ENCODE data around the gene SLC38A10.
A peak's percentile ranks its signal among the peaks of the same experiment; 100 is the strongest.
"Not testable (repeated sequence)": the region's sequence is repeated elsewhere in the genome, so short reads cannot be mapped to it uniquely, and the experiment has no call there.

SLC38A10 gene

DNA sequence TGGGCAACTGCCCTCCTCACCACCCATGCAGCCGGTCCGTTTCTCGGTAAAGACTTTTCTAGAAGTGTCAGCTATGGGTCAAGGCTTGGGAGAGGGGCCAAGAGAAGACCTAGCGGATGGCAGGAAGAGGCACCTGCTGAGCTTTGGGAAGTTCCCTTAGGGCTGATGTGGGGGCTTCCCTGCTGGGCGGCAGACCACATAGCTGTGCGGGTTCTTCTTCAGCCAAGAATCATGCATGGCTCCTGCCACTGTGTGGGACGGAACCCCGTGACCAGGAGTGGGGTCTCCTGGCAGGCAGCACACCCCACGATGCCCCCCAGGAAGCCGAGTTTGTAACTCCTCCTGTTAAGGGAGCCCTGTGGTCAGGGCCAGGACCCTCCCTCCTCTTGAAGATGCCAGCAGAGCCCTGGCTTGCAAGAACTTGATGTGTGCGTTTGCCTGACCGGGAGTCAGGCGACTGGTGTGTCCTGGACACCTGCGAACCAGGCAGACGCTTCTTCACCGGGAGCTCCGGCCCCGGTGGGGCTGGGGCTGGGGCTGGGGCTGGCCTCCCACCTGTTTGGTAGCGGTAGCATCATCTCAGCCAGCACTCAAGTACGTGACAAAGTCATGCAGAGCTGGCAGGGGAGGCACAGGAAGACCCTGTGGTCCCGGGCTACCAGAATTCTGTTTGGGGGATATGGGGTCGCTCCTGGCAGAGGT is 17.7 kb upstream of the SLC38A10 start:
- no peak for DNase-seq (ENCODE audit: low spot score)

DNA sequence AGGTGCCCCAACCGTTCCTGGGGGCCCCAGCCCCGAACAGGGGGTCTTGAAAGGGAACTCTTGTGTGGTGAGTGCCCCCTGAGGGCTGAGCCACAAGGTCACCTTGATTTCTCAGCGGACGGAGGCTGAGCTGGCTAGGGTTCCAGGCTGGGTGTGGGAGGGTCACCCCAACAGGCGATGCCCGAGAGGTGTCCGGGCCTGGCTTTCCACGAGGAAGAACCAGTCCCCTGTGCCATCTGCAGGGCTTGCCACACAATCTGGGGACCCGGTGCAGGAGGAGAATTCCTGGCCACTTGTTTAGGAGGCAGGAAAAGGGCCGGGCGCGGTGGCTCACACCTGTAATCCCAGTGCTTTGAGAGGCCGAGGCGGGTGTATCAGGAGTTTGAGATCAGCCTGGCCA is 16.8 kb upstream of the SLC38A10 start:
- DNase-seq (ENCODE audit: low spot score), result no peak

DNA sequence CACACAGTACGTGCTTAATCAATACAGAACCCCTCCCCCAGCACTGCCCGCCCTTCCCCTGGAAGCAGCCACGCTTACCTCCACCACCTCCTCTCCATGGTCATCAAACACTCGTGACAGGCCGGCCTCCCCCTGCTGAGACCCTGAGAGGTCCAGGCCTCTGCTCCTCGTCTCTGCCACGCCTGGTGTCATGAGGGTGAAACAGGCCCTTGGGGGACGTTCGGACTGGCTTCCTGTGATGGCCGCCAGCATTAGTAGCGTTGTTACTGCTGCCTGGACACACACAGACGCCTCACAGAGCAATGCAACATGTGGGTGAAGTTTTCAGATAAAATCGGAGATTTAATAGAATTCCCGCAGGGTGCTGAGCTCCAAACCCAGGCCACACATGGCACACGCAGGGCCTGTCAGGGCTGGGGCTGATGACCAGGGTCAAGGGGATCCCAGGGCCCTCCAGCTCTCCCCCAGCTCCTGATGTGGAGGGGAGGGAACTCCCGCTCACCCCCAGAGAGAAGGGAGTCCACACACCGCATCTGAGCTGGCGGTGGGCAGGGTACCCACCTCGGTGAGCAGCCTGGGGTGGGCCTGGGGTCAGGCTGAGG is 15.9 kb upstream of the SLC38A10 start:
- DNase-seq (ENCODE audit: low spot score), result no peak

DNA sequence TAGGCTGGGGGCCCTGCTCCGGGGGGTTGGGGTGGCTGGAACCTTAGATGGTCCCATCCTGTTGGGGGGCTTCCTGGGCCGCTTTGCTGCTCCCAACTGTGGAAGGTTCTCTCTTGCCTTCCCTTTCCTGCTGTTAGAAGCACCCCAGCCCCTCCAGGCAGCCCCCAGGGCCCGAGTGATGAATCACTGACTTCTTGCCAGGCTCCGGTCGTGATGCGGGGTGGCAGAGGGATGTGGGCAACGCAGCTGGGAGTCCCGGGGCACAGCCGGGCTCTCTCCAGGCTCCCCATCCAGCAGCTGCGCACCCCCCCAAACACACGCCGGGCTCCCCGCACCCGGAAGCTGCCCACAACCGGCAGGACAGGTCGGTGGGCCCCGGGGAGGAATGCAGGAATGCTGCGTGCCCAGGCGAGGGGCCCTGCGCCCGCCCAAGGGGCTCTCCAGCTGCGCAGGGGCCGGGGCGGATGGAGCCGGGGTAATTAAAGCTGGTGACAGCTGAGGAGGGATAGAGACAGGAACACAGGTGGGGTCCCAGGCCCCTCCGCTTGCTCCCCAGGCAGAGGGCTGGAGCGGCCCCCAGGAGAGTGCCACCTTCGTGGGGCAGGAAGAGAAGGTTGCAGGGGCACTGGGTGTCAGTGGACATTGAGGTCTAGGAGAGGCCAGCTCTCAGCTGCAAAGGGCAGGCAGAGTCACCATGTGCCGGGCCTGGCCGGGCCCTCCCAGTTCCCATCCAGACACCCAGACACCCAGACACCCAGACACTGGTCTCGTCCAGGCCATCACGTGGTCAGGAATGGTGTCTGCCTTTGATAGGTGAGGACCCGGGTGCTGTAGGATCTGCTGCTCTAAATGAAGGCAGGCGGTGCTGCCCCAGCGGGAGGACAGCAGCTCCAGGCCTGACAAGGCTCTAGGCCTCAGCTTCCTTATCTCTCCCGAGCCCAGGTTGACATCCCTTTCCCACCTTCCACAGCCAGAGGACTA is 15.0 kb upstream of the SLC38A10 start:
- no peak for DNase-seq (ENCODE audit: low spot score)

DNA sequence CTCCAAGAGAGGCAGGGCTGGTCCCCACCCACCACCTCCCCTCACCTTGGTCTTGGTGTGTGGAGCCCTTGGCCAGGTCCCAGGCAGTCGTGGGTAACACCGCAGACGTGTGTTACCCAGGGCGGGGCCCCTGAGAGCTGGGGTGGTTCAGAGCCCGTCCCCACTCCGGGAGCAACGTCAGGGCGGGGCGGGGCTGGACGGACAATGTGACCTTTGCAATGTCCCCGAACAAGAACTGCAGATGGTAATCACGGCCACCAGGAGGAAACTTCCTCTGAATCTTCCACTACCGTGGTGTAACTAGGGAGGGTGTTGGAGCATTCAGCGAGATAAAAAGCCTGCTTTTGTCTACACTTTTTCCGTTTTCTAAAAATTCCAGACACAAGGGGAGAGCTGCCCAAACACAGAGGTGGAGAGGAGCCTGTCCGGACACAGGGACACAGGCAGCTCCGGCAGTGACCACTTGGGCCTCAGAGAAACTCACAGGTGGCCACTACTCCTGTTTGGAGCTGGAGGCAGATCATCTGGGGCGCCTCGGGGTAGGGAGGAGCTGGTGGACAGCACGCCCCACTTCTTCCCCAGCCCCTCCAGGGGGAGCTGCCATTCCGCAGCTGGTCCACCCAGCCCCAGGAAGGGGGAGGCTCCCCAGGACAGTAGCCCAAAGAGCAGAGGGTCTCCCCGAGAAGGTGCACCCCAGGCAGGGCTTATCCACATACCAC is 14.2 kb upstream of the SLC38A10 start:
- peak; percentile 98 for DNase-seq (ENCODE audit: low spot score)

DNA sequence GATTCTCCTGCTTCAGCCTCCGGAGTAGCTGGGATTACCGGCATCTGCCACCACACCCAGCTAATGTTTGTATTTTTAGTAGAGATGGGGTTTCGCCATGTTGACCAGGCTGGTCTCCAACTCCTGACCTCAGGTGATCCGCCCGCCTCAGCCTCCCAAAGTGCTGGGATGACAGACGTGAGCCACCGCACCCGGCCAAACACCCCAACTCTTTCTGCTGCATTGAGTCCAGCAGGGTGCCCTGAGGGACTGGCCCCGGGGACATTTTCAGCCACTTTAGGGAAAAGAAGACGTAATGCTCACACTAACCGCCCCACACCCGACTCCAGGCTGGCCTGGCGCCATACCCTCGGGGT is 13.7 kb upstream of the SLC38A10 start:
- not testable (repeated sequence) for DNase-seq (ENCODE audit: low spot score)

DNA sequence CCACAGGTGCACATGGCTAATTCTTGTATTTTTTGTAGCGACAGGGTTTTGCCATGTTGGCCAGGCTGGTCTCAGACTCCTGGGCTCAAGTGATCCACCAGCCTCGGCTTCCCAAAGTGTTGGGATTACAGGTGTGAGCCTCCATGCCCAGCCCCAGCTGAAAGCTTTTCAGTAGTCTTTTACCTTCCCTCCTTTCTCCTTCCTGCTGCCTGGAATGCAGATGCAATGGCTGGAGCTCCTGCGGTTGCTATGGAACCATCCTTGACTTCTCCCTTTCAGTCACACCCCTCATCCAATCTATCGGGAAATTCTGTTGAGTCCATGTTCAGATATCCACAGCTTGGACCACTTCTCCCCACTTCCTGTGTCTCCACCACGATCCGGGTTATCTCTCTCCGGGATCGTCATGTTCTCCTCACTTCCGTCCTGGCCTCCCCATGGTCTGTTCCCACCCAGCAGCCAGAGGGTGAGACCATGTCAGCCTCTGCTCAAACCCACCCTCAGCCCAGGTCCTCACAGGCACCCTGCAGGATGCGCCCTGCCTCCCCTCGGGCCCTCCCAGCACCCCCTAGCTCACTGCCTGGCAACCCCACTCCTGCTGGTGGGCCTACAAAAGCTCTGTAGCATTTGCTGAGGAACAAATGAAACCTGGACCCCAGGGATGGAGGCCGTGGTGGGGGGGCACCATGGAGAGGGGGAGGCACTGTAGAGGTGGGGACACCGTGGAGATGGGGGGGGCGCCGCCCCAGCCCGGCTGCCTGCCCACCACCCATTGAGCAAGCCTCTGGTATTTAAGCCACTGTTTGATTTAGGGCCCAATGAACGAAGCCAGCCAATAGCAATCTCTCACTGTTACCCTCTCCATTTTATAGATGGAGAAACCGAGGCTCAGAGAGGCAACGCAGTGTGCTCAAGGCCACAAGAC is 12.8 kb upstream of the SLC38A10 start:
- DNase-seq (ENCODE audit: low spot score), result no peak

DNA sequence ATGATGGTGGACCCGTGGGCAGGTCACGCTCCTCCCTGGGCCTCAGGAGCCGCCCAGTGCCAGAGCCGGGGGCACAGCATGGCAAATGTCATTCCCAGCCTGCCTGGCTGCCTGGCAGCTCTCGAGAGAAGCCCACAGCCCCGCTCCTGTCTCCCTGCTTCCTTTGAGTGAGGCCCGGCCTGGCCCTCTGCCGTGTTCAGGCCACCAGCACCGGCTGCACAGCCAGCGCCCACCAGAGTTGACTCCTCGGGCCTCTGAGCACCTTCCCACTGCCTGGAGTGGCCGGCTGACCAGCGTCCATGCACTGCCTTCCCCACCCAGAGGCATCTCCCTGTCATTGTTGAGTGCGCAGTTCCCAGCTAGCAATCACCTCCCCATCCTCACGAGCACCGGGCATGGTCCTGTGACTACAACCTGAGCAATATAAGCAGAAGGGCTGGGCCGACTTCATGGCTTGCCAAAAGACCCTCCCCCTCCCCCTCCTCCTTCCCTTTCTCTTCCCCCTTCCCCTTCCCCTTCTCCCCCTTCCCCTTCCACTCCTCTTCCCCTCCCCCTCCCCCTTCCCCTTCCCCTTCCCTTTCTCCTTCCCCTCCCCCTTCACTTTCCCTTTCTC is 11.9 kb upstream of the SLC38A10 start:
- no peak for DNase-seq (ENCODE audit: low spot score)

DNA sequence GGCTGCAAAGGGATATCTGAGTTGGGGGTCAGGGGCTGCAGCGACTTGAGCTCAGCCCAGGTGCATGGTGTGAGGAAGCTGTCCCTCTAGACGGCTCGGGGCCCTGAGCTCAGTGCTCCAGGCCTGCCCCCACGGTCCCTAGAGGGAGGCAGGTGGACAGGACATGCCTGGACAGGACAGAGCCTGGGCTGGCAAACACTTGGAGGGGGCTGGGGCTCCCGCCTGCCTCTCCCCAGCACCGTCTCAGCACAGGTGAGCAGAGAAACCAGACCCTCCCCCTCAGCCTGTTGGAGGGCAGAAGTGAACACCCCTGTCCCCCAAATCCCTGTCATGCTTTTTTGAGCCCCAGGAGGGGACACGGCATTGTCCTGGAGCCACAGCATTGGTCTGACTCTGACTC is 11.4 kb upstream of the SLC38A10 start:
- DNase-seq (ENCODE audit: low spot score), result no peak

DNA sequence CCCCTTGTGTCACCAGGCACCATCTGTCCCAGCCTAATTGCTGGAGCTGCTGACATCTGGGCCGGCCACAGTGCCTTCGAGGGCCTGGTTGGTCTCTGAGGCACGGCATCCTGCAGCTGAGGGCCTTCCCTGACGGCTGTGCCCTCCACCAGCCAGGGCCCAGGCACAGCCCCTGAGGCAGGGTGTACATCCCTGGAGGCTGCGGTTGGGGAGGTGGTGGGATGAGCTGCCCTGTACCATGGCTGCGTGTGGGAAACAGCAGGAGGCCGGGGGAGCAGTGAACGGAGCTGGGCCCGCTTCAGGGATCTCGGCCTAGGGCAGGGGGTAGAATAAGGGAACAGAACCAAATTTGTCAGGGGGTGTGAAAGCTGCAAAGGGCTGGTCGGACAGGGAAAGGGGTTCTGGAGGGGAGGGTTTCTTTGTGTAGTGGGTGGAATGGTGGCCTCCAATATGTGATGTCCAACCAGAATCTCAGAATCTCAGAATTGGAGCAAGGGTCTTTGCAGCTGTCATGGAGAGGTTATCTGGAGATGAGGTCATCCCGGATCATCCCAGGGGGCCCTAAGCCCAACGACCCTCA is 10.0 kb upstream of the SLC38A10 start:
- DNase-seq (ENCODE audit: low spot score), result no peak

DNA sequence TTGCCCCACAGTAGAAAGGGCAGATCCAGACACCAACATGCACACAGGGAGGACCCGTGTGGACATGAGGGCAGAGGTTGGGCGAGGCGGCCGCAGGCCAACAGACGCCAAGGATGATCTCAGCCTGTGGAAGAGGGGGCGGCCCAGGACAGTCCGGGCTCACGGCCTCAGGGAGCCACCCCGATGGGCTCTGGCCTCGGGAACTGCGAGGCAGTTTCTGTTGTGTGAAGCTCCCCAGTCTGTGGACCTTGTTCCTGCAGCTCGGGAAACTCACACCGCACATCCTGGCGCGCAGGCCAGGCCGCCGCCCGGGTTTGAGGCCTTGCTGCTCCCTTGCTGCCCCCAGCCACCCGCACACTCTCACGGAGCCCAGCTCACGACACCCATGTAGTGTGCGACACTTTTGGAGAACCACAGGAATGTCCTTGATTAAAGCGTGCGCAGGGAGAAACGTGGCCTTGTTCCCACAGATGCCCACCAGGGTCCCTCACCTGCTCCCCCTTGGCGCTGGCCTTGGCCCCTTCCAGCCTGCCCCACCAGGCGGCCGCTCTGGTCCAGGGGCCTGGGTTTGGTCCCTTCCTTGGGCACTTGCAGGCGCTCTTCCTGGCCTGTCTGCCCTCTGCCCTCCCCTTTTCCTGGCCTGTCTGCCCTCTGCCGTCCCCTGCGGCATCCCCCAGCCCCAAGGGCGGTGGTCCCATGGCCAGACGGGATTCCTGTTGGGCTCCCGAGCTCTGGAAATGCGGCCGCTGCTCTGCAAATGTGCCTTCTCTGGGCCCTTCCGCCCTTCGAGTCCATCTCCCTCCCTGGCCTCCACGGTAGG is 9.3 kb upstream of the SLC38A10 start:
- DNase-seq (ENCODE audit: low spot score), result no peak

DNA sequence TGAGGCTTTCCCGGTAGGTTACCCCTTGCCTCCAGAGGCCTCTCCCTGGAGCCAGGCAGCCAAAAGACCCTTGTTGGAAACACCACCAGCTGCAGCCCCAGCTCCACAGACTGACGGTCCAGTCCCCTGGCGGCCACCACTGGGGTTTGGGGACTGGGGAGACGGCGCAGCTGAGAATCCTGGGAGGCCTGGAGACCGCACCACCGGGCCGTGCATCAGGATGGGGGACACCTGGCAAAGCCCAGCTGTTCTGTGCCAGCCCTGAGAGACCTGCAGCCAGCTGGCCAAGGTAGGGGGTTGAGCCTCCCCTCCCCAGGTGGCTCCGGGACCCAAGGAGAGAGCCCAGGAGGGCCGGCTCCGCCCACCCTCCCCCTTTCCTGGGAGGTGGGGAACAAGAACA is 8.3 kb upstream of the SLC38A10 start:
- DNase-seq (ENCODE audit: low spot score), result no peak

DNA sequence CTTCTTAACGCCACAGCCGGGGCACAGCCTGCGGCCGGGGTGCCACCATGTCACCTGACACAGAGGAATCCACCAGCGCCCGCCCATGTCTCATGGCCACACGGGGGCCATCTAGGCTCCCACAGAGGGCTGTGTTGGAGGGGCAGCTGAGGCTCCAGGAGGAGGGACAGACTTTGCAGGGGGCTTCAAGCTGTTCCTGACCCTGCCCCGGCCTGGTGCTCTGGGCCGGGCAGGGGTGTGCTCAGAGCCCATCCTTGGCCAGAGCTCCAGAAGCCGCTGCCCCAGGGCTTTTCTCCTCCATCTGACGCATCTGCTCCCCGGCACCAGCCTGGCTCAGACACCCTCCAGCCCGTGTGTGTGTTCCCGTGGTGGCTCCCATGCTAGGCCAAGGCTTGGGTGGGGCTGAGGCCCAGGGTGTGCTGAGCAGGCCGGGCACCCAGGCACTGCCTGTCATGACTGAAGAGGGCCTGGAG is 7.8 kb upstream of the SLC38A10 start:
- no peak for DNase-seq (ENCODE audit: low spot score)

DNA sequence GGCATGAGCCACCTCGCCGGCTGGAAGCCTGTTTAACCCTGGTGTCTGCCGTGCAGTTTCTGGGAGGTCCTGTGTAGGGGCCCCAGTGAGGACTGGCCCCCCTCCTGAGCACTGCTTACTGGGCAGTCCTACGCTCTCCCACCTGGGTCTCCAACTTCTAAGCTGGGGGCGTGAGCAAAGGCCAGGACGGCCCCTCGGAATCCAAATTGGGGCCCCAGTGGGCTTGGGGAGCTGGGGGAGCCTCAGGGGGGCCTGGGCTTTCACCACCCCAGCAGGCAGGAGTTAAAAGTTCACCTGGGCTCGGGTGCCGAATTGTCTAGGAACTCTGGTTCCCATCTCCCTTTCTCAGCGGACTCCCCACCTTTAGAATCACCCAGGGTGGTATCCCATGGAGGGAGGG is 7.2 kb upstream of the SLC38A10 start:
- DNase-seq (ENCODE audit: low spot score), result no peak

DNA sequence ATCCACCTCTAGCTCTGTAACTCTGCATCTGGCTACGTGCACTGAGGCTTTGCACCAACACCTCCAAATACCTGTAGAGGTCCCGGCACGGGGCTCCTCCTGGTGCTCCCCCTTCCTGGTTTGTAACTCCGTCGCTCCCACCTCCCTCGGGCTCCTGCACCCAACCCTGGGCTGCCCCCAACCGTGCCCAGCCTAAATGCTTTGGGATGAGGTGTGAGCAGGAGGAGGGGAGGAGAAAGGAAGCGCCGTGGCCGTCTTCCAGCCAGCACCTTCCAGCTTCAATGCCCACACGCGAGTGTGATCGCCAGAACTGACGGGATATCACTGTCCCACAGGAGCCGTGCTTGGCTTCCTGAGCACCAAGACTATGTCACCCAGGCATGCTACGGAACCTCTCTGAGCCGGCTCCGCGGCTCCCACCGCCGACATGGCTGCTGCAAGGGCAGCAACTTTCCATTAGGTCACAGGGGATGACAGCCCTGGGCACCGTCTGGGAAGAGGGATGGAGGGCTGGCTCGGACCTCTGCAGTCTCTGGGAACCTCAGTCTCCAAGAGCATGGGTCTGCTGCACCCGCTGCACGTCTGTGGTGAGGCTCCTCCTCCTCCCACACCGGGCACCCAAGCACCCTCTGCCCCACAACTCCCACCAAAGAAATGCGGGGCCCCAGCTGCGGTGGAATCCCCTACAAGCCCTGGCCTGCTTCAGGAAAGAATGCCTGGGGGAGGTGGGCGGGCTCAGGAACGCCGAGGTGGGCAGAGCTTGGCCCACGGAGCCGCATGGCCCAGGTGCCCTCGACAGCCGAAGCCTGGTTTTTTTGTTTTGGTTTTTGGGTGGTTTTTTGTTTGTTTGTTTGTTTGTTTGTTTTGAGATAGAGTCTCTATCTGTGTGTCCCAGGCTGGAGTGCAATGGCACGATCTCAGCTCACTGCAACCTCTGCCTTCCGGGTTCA is 6.4 kb upstream of the SLC38A10 start:
- DNase-seq (ENCODE audit: low spot score), result no peak

DNA sequence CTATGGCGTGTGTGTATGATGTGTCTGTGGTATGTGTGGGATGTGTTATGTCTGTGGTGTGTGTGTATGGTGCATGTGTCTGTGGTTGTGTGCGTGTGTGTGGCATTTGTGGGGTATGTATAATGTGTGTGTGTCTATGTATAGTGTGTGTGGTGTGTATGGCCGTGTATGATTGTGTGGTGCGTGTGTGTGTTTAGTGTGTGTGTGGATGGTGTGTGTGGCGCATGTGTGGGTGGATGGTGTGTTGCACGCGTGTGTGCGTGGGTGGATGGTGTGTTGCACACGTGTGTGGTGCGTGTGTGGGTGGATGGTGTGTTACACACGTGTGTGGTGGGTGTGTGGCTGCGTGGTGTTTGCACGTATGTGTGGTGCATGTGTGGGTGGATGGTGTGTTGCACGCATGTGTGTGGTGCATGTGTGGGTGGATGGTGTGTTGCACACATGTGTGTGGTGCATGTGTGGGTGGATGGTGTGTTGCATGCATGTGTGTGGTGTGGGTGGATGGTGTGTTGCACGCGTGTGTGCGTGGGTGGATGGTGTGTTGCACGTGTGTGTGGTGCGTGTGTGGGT is 5.6 kb upstream of the SLC38A10 start:
- DNase-seq (ENCODE audit: low spot score), result no peak

DNA sequence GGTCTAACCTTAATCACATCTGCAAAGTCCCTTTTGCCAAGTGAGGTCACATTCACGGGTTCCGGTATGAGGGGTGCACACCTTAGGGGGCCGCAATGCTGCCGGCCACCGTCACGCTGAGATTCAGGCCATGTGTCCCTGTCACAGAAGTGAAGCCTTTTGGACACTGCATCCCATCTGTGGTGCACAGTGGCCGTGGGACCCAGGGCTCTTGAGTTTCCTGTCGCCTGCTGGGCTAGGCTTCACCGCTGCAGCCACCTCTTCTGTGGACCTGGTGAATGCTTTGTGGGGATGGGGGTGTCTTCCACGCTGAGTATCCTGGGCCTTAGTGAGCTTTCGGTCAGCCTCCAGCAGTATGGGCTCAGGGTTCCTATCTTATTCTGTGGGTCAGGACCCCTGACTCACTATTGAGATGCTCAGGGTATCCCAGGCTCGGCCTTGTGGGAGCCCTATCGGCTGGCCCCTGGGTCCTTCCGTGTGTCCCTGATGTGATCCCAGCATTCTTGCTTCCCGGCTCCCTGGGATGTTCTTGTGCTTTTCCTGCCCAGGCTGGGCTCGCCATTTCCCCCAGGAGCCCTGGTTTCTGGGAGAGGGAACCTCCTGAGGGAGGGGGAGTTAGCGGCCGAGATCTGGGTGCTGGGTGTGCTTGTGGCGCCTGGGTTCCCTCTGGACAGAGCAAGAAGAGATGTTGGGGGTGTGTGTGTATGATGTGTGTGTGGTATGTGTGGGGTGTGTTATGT is 4.9 kb upstream of the SLC38A10 start:
- DNase-seq (ENCODE audit: low spot score), result no peak
